Adrenal gland (tissue), 5 donors: Measurements from ENCODE around the gene PIK3R3.

Source experiments
- POLR2A ChIP-seq, 2 donors: fragments of 450-650 bp; IDR thresholded peaks; one replicate each; pipeline ENCODE4 v1.6.1; 2017; ENCODE audit warnings: antibody characterized with exemption in 2 of 2, mild to moderate bottlenecking in 2 of 2, moderate library complexity in 1 of 2
- TF ChIP-seq, protein P1 (sequence below), 6 experiments: fragments of 450-650 bp in 4 of 6; fragments of 200-600 bp in 2 of 6; sonication (generic) in 1 of 6; IDR thresholded peaks; 1 replicate in 5 of 6; 2 replicates in 1 of 6; pipeline versions ENCODE4 v1.5.1 to v1.8.0; 2016 to 2021; ENCODE audit warnings: antibody characterized with exemption in 6 of 6, mild to moderate bottlenecking in 2 of 6, moderate library complexity in 1 of 6
- donor health status: DM: no; HTN: no; CAD: no.

DNA sequence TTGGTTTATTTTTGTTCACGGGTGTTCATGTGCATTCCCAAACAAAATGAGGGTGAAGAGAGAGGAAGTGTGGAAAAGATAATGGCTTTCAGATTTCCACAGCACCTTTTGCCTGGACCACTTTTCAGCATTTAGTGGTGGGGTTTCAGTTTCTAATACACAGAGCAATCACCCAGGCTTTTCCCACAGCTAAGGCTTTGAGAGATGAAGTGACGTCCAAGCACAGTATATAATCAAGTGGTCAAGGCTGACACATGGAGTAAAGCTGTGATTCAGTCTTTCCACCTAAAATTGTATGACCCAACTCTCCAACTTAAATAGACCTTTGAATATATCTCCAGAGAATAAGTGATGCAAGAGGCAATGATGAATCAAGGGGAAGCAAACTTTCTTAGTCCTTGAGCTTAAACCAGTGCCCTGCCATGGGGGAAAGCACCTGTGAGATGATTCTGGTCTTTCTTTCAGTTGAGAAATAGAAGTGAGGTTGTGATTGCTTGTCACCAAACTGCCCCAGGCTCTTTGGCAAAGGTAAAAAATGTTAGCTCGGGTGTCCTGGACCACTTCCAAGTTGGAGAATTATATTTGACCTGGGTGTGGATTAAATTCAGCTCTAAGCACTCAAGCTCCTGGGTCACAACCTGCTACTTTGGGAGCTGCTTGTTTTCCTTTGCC is 2.4 kb upstream of the PIK3R3 start:
- peak in 1 of 2 donors; percentile 26 for TF ChIP-seq POLR2A (IDR thresholded peaks at IDR 0.05)
- TF ChIP-seq, protein P1, sequence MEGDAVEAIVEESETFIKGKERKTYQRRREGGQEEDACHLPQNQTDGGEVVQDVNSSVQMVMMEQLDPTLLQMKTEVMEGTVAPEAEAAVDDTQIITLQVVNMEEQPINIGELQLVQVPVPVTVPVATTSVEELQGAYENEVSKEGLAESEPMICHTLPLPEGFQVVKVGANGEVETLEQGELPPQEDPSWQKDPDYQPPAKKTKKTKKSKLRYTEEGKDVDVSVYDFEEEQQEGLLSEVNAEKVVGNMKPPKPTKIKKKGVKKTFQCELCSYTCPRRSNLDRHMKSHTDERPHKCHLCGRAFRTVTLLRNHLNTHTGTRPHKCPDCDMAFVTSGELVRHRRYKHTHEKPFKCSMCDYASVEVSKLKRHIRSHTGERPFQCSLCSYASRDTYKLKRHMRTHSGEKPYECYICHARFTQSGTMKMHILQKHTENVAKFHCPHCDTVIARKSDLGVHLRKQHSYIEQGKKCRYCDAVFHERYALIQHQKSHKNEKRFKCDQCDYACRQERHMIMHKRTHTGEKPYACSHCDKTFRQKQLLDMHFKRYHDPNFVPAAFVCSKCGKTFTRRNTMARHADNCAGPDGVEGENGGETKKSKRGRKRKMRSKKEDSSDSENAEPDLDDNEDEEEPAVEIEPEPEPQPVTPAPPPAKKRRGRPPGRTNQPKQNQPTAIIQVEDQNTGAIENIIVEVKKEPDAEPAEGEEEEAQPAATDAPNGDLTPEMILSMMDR (IDR thresholded peaks at IDR 0.05): no peak
